Measurements from ENCODE around the gene RABL2B.
A peak's percentile ranks its signal among the peaks of the same experiment; 100 is the strongest.
"Not testable (repeated sequence)": the region's sequence is repeated elsewhere in the genome, so short reads cannot be mapped to it uniquely, and the experiment has no call there.

GRCh38 chr22:50775132-50775531, 8.3 kb downstream of the RABL2B start:
- peak; percentile 64 for TF ChIP-seq CTCF (IDR thresholded peaks at IDR 0.05; ENCODE audit: poor library complexity)
- TF ChIP-seq EZH2phosphoT487 (IDR thresholded peaks at IDR 0.05; ENCODE audit: low read depth, severe bottlenecking, unreplicated experiment): not testable (repeated sequence)
